Measurements from ENCODE around the gene CFC1B.
"Not testable (repeated sequence)": the region's sequence is repeated elsewhere in the genome, so short reads cannot be mapped to it uniquely, and the experiment has no call there.

Gene CFC1B

GRCh38 chr2:130520992-130521391 is at the start of gene CFC1B:
TSS of gene CFC1B (plus strand) at chr2:130521222. CDS start at chr2:130521485, 263 bp downstream.
- not testable (repeated sequence) for DNase-seq

- DNase-seq, result not testable (repeated sequence)
These were observed 29.9 kb upstream of the CFC1B start for GRCh38 chr2:130491073-130491472.

GRCh38 chr2:130509228-130509627 is 11.8 kb upstream of the CFC1B start, which contains the start of gene POTEI:
TSS of gene POTEI (minus strand) at chr2:130509328. CDS start at chr2:130509235, 93 bp downstream.
- not testable (repeated sequence) for DNase-seq

GRCh38 chr2:130510807-130511746 is 9.9 kb upstream of the CFC1B start:
- DNase-seq, result not testable (repeated sequence)

GRCh38 chr2:130511747-130512451 is 9.1 kb upstream of the CFC1B start:
- DNase-seq, result not testable (repeated sequence)

GRCh38 chr2:130518516-130519106 is 2.4 kb upstream of the CFC1B start:
- DNase-seq, result not testable (repeated sequence)

- not testable (repeated sequence) for DNase-seq
These were observed 1.4 kb downstream of the CFC1B start for GRCh38 chr2:130522390-130522789.

- not testable (repeated sequence) for DNase-seq
These were observed 6.4 kb downstream of the CFC1B start for GRCh38 chr2:130527365-130527967.

GRCh38 chr2:130529545-130529944 is 8.5 kb downstream of the CFC1B start:
- DNase-seq, result not testable (repeated sequence)

- DNase-seq, result not testable (repeated sequence)
These were observed 9.2 kb downstream of the CFC1B start for GRCh38 chr2:130530212-130530611.

GRCh38 chr2:130531225-130531624 is 10.2 kb downstream of the CFC1B start:
- not testable (repeated sequence) for DNase-seq

- not testable (repeated sequence) for DNase-seq
These were observed 10.7 kb downstream of the CFC1B start for GRCh38 chr2:130531672-130532071.

GRCh38 chr2:130536654-130537053 is 15.6 kb downstream of the CFC1B start:
- DNase-seq, result not testable (repeated sequence)

GRCh38 chr2:130538271-130538670 is 17.2 kb downstream of the CFC1B start:
- DNase-seq, result not testable (repeated sequence)

GRCh38 chr2:130542789-130543188 is 21.8 kb downstream of the CFC1B start:
- DNase-seq, result not testable (repeated sequence)

GRCh38 chr2:130543785-130544528 is 22.9 kb downstream of the CFC1B start:
- not testable (repeated sequence) for DNase-seq

GRCh38 chr2:130544978-130545377 is 24.0 kb downstream of the CFC1B start:
- DNase-seq, result not testable (repeated sequence)

- not testable (repeated sequence) for DNase-seq
These were observed 27.4 kb downstream of the CFC1B start for GRCh38 chr2:130548418-130548817.

GRCh38 chr2:130549475-130549874 is 28.5 kb downstream of the CFC1B start:
- not testable (repeated sequence) for DNase-seq

GRCh38 chr2:130554178-130554577 is 33.2 kb downstream of the CFC1B start:
- not testable (repeated sequence) for DNase-seq

GRCh38 chr2:130556441-130556840 is 35.4 kb downstream of the CFC1B start:
- DNase-seq, result not testable (repeated sequence)

- DNase-seq, result not testable (repeated sequence)
These were observed 45.1 kb downstream of the CFC1B start for GRCh38 chr2:130566165-130566564.
